Measurements from ENCODE around the gene SPATS2.
"Not testable (repeated sequence)": the region's sequence is repeated elsewhere in the genome, so short reads cannot be mapped to it uniquely, and the experiment has no call there.

Gene SPATS2

GRCh38 chr12:49410818-49411217 is 43.6 kb downstream of the SPATS2 start:
- no peak for DNase-seq (ENCODE audit: low spot score)

GRCh38 chr12:49413010-49413409 is 45.7 kb downstream of the SPATS2 start:
- DNase-seq (ENCODE audit: low spot score): no peak

- DNase-seq (ENCODE audit: low spot score): no peak
Observed at GRCh38 chr12:49413796-49414195, 46.5 kb downstream of the SPATS2 start.

GRCh38 chr12:49414364-49414763 is 47.1 kb downstream of the SPATS2 start:
- no peak for DNase-seq (ENCODE audit: low spot score)

DNA sequence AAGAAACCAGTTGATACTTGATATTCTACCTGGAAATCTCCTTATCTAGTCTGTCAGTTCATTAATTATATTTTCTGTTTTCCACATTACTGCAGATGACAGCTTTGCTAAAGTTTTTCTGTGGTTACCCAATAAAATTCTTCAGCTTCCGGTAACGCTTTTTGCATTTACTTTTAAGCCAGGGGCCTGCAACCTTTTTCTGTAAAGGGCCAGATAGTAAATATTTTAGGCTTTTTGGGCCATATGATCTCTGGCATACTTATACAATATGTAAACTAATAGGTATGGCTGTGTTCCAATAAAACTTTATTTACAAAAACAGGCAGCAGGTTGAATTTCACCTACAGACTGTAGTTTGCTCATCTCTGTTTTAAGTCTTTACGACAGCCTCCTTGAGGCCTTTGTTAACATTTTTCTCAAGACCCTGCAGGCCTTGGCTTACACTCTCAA is 48.3 kb downstream of the SPATS2 start:
- DNase-seq (ENCODE audit: low spot score): no peak

DNA sequence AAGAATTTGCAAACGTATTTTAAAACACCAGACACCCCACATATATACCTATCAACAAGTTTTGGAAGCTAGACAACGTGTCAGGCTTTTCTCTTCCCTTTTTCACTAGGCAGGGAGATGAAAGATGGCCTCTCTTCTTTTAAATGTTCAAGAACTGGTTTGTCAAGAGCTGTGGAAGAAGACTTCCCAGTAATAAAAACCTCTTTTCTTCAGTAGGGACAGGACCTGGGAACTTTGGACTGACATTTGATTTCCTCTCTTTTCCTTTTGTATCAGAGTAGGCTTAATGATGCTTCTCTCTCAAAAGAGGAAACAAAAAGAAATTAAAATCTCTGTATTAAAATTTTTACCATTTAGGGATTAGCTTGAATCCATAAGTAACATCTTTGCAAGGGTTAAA is 49.6 kb downstream of the SPATS2 start:
- DNase-seq (ENCODE audit: low spot score): no peak

DNA sequence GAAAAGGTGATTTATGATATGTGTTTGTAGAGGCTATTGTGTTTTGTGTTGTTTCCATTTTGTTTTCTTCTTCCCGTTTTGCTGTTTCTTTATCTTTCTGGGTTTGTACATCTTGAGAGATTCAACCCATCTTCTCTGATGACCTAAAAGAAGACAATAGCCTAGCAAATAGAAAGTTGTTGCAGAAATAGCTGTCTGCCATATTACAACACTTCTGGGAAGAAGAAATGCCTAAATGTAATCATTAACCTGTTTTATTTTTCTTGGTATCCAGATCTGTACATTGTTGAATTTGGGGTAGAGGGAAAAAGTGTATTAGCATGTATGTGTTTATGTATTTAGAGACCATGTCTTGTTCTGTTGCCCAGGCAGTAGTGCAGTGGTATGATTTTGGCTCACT is 50.3 kb downstream of the SPATS2 start:
- no peak for DNase-seq (ENCODE audit: low spot score)

GRCh38 chr12:49420556-49420955 is 53.3 kb downstream of the SPATS2 start:
- DNase-seq (ENCODE audit: low spot score): no peak

GRCh38 chr12:49422114-49422513 is 54.9 kb downstream of the SPATS2 start:
- no peak for DNase-seq (ENCODE audit: low spot score)

DNA sequence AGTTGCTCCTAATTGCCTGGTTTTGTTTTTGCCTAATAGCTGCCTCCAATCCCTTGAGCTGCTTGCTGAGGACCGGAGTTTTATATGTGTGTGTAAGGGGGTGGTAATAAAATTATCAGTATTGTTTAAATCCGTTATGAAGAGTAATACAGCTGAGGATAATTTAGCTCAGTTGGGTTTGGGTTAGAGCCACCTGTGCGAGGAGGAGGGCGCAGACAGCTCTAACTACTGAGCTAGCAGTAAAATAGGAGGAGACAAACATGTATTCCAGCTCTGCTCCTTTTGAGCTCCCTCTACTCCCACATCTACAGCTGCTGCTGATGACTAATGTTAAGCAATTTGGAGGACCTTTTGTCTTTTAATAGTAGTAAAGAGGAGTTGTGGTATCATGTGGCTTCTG is 61.5 kb downstream of the SPATS2 start:
- DNase-seq (ENCODE audit: low spot score): no peak

- no peak for DNase-seq (ENCODE audit: low spot score)
Observed at GRCh38 chr12:49432616-49433015, 65.4 kb downstream of the SPATS2 start.

GRCh38 chr12:49436799-49437198 is 69.5 kb downstream of the SPATS2 start:
- not testable (repeated sequence) for DNase-seq (ENCODE audit: low spot score)

DNA sequence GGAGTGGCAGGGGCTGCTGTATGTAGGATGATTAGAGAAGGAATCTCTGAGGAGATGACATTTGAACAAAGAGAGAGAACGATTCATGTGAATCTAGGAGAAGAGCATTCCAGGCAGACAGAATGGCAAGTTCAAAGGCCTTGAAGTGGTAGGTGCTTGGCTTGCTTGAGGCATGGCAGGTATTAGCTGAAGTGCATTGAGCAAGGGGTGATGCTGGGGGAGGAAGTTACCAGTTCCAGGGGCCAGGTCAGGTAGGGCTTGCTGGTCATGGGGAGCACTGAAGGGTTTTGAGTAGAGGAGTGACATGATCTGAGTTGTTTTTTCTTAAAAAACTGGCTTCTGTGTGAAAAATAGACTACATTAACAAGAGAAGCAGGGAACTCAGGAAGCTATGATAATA is 71.8 kb downstream of the SPATS2 start:
- no peak for DNase-seq (ENCODE audit: low spot score)

DNA sequence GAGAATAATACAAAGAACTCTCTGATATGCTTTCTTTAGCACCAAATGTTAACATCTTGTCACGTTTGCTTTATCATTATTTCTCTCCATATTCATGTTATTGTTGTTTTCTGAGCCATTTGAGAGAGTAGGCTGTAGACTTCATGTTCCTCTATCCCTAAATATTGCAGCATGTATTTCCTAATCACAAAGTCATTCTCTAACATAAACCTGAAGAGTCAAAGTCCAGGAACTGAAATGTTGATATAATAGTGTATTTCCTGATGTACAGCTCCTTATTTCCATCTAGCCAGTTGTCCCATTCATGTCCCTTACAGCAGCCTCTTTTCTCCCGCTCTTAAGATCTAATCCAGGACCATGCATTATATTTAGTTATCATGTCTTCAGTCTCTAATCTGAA is 72.8 kb downstream of the SPATS2 start:
- peak; percentile 34 for DNase-seq (ENCODE audit: low spot score)

DNA sequence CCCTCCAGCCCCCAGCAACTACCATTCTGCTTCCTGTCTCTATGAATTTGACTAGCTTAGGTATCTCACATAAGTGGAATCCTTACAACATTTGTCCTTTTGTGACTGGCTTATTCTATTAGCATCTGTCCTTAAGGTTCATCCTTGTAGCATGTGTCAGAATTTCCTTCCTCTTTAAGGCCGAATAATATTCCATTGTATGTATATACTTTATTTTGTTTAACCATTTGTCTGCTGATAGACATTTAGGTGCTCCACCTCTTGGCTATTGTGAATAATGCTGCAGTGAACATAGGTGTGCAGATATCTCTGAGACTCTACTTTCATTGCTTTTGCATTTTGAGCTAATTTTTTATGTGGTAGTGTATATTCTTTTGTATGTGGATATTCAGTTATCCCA is 75.7 kb downstream of the SPATS2 start:
- no peak for DNase-seq (ENCODE audit: low spot score)

GRCh38 chr12:49446571-49446970 is 79.3 kb downstream of the SPATS2 start:
- DNase-seq (ENCODE audit: low spot score): no peak

- DNase-seq (ENCODE audit: low spot score): no peak
Observed at GRCh38 chr12:49448858-49449257, 81.6 kb downstream of the SPATS2 start.

DNA sequence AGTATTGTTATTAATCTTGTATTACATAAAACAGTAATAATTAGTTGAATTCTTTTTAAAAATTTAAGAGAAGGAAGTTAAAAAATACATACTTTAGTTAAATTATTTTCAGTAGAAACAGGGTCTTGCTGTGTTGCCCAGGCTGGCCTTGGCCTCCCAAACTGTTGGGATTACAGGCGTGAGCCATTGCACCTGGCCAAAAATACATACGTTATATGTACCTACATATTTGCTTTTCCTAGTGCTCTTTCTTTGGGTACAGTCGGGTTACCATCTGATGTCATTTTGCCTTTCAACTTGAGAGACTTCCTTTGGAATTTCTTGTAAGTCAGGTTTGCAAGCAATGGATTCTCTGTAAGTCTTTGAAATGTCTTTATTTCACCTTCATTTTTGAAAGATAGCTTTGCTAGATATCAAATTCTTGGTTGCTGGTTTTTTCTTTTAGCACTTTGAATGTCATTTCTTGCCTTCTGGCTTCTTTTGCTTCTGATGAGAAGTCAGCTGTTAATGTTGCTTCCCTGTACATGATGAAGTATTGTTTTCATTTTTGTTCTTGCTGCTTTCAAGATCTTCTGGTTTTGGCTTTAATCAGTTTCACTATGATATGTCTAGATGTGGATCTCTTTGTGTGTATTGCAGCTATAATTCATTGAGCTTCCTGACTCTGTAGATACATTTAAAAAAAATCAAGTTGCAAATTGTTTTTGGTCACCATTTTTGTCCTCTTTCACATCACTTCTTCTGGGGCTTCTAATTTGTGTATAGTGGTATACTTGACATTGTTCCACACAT is 84.4 kb downstream of the SPATS2 start:
- DNase-seq (ENCODE audit: low spot score): no peak

DNA sequence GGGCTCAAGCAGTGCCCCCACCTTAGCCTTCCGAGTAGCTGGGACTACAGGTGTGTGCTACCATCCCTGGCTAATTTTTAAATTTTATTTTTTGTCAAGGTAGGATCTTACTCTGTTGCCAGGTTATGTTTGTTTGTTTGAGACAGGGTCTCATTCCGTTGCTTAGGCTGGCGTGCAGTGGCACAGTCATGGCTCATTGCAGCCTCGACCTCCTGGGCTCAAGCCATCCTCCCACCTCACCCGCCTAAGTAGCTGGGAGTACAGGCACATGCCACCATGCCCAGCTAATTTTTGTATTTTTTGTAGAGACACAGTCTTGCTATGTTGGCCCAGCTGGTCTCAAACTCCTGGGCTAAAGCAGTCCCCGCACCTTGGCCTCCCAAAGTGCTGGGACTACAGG is 88.2 kb downstream of the SPATS2 start:
- no peak for DNase-seq (ENCODE audit: low spot score)

- DNase-seq (ENCODE audit: low spot score): no peak
Observed at GRCh38 chr12:49456131-49456679, 88.9 kb downstream of the SPATS2 start.

- DNase-seq (ENCODE audit: low spot score): no peak
Observed at GRCh38 chr12:49458816-49459215, 91.6 kb downstream of the SPATS2 start.

- no peak for DNase-seq (ENCODE audit: low spot score)
Observed at GRCh38 chr12:49461221-49461620, 94.0 kb downstream of the SPATS2 start.

DNA sequence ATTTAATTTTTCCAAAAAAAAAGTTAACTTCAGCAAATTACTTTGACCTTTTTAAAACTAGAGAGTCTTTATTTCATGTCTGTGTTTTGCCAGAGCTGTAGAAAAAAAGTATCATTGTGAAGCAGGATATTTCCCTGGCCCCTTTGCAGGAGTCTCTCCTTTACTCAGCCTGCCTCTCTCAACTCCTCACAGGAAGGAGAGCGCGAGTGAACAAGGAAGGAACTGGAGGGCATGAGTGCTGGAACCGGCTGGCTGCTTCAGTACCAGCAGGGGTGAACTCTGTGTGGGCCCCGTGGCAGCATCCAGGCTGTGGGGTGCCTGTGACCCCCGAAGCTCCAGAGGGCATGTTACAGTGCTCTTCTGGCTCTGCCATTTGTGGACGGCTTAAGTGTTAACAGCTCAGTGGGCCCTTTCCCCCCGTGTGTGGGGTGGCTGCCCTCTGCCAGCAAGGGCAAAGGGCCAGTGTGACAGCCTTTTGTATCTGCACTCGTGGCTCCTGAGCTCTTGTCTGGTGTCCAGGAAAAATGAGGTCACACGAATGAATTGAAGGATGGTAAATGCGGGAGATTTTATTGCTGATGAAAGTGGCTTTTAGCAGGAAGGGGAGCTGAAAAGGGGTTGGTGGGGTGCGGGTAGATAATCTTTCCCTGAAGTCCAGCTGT is 95.0 kb downstream of the SPATS2 start:
- no peak for DNase-seq (ENCODE audit: low spot score)

All from HuH-7.5 (cell line).